SK-N-SH (cell line): ENCODE results near the gene RPL26. TPM values are rescaled to one million over a fixed set of nuclear protein-coding genes. Genes with fewer than 3 reads are reported as not detected.

Experiments
- CTCF ChIA-PET: fragments of 300-600, 350-600 bp; formaldehyde crosslinking; extraction: SDS; loops from one replicate; lab custom pipeline; 2021; lab: Yijun Ruan, JAX
- POLR2A ChIA-PET: fragments of 350-600 bp; sonication (Branson Sonifier 250); formaldehyde crosslinking; extraction: SDS; loops from one replicate; lab custom pipeline; 2020; ENCODE audit warnings: antibody characterized with exemption, inconsistent platforms; lab: Yijun Ruan, JAX
- DNase-seq: peaks from one replicate; pipeline ENCODE4 v3.0.0; 2012
- H2AFZ ChIP-seq: fragments of 200-600 bp; sonication (generic); 2 replicates; pipeline ENCODE4 v1.8.1; 2016; ENCODE audit warnings: antibody characterized with exemption, mild to moderate bottlenecking, low read depth
- H3F3A ChIP-seq: fragments of 200-600 bp; sonication (generic); replicated peaks from 2 replicates; pipeline ENCODE3; 2016; ENCODE audit warnings: antibody characterized with exemption, mild to moderate bottlenecking; ENCODE audit not compliant: insufficient read depth
- H3K27ac ChIP-seq, 2 experiments: fragments of 200-500 bp in 1 of 2; fragments of 200-600 bp in 1 of 2; sonication (Bioruptor generic) in 1 of 2; sonication (generic), shearing (Covaris generic) in 1 of 2; 2 replicates each; pipeline versions ENCODE4 v1.5.1 to v1.6.1; 2014 to 2016; ENCODE audit warnings: low read depth in 2 of 2, inconsistent platforms in 1 of 2, low read length in 1 of 2, mild to moderate bottlenecking in 1 of 2, mixed read lengths in 1 of 2
- H3K27me3 ChIP-seq: fragments of 200-600 bp; sonication (generic), shearing (Covaris generic); 2 replicates; pipeline ENCODE4 v1.6.1; 2016; ENCODE audit warnings: mixed run types; ENCODE audit not compliant: insufficient read depth
- H3K36me3 ChIP-seq, 2 experiments: fragments of 200-500 bp in 1 of 2; fragments of 200-600 bp in 1 of 2; sonication (Bioruptor generic) in 1 of 2; sonication (generic) in 1 of 2; replicated peaks in 1 of 2; 2 replicates each; pipeline versions ENCODE3 to v1.5.1; 2014 to 2016; ENCODE audit warnings: low read length in 1 of 2, mild to moderate bottlenecking in 1 of 2; ENCODE audit not compliant: insufficient read depth in 2 of 2, control insufficient read depth in 1 of 2
- H3K4me1 ChIP-seq, 2 experiments: fragments of 200-500 bp in 1 of 2; fragments of 200-600 bp in 1 of 2; sonication (Bioruptor generic) in 1 of 2; sonication (generic), shearing (Covaris generic) in 1 of 2; 2 replicates each; pipeline versions ENCODE4 v1.5.1 to v1.6.1; 2014 to 2016; ENCODE audit warnings: low read depth in 1 of 2, low read length in 1 of 2, mixed run types in 1 of 2; ENCODE audit not compliant: insufficient read depth in 2 of 2, control insufficient read depth in 1 of 2
- H3K4me2 ChIP-seq: fragments of 200-600 bp; sonication (generic), shearing (Covaris generic); 2 replicates; pipeline ENCODE4 v1.6.1; 2017; ENCODE audit warnings: mixed run types
- H3K4me3 ChIP-seq, 2 experiments: fragments of 200-500 bp in 1 of 2; fragments of 200-600 bp in 1 of 2; sonication (Bioruptor generic) in 1 of 2; sonication (generic), shearing (Covaris generic) in 1 of 2; 2 replicates each; pipeline versions ENCODE4 v1.5.1 to v1.8.1; 2014 to 2016; ENCODE audit warnings: low read depth in 2 of 2, inconsistent platforms in 1 of 2, low read length in 1 of 2, mild to moderate bottlenecking in 1 of 2, mixed read lengths in 1 of 2, moderate library complexity in 1 of 2
- H3K79me2 ChIP-seq: fragments of 200-600 bp; sonication (generic); 2 replicates; pipeline ENCODE4 v1.8.1; 2017; ENCODE audit warnings: mild to moderate bottlenecking; ENCODE audit not compliant: insufficient read depth
- H3K9ac ChIP-seq: fragments of 200-600 bp; sonication (generic); 2 replicates; pipeline ENCODE4 v1.6.1; 2017; ENCODE audit warnings: mixed run types
- H3K9me2 ChIP-seq: fragments of 200-600 bp; sonication (generic); 2 replicates; pipeline ENCODE4 v1.6.1; 2017; ENCODE audit warnings: mixed run types
- H3K9me3 ChIP-seq: fragments of 200-600 bp; sonication (generic); 2 replicates; pipeline ENCODE4 v1.6.1; 2017; ENCODE audit warnings: mixed run types, mild to moderate bottlenecking, moderate library complexity
- H4K20me1 ChIP-seq: fragments of 200-600 bp; sonication (generic); 2 replicates; pipeline ENCODE4 v1.6.1; 2017; ENCODE audit warnings: mild to moderate bottlenecking, mixed run types; ENCODE audit not compliant: insufficient read depth
- CHD2 ChIP-seq: fragments of 150-350 bp; IDR thresholded peaks from 2 replicates; pipeline ENCODE4 v1.6.1; 2018; ENCODE audit warnings: low read length; ENCODE audit not compliant: partially characterized antibody
- EP300 ChIP-seq, 2 experiments: IDR thresholded peaks; 2 replicates each; pipeline versions ENCODE4 v1.4.0 to v1.6.1; 2012; ENCODE audit warnings: borderline replicate concordance in 1 of 2, low read depth in 1 of 2, low read length in 1 of 2
- FOSL2 ChIP-seq: IDR thresholded peaks from 2 replicates; pipeline ENCODE4 v1.4.0; 2012; ENCODE audit warnings: low read depth, mild to moderate bottlenecking, moderate library complexity, borderline replicate concordance
- FOXJ3 ChIP-seq: sonication (generic); formaldehyde crosslinking; IDR thresholded peaks from 2 replicates; pipeline ENCODE4 v1.5.1; 2020; ENCODE audit warnings: mild to moderate bottlenecking, missing genetic modification reagents
- MEF2A ChIP-seq: IDR thresholded peaks from 2 replicates; pipeline ENCODE4 v1.4.0; 2012; ENCODE audit warnings: low read depth, borderline replicate concordance
- MXI1 ChIP-seq: IDR thresholded peaks from 2 replicates; pipeline ENCODE4 v1.6.1; 2012; ENCODE audit warnings: mild to moderate bottlenecking, low read depth, low read length, improper control_type of control experiment
- POLR2AphosphoS5 ChIP-seq: IDR thresholded peaks from 2 replicates; pipeline ENCODE4 v1.6.1; 2012; ENCODE audit warnings: low read depth, low read length
- RXRA ChIP-seq: IDR thresholded peaks from 2 replicates; pipeline ENCODE4 v1.4.0; 2012; ENCODE audit warnings: low read depth, mild to moderate bottlenecking, borderline replicate concordance
- SIN3A ChIP-seq: IDR thresholded peaks from 2 replicates; pipeline ENCODE4 v1.6.1; 2012; ENCODE audit warnings: low read depth, mild to moderate bottlenecking, low read length, moderate library complexity, borderline replicate concordance
- TEAD4 ChIP-seq: IDR thresholded peaks from 2 replicates; pipeline ENCODE4 v1.4.0; 2012; ENCODE audit warnings: mild to moderate bottlenecking, borderline replicate concordance; ENCODE audit not compliant: insufficient read depth
- YY1 ChIP-seq: IDR thresholded peaks from 2 replicates; pipeline ENCODE4 v1.4.0; 2012; ENCODE audit warnings: low read depth, mild to moderate bottlenecking
- WGBS: methylation state at CpG from one replicate; pipeline ENCODE4 v1.1.6; 2017; ENCODE audit warnings: low lambda C conversion rate; 5-methylcytosine and 5-hydroxymethylcytosine counted together
- polyA plus RNA-seq, 3 experiments: library from polyadenylated mRNA; depleted of rRNA; stranded (reverse); fragments of >200 nt; gene quantifications; 2 replicates each; pipeline ENCODE4 v1.2.3, GENCODE V29; 2012
- TF ChIP-seq, protein P1 (sequence below): IDR thresholded peaks from 2 replicates; pipeline ENCODE4 v1.6.1; 2012; ENCODE audit warnings: mild to moderate bottlenecking, low read depth, low read length, moderate library complexity
- TF ChIP-seq, protein P2 (sequence below): fragments of 150-350 bp; IDR thresholded peaks from 2 replicates; pipeline ENCODE4 v1.6.1; 2017; ENCODE audit warnings: antibody characterized with exemption, low read length, low read depth, borderline replicate concordance

RPL26 gene
- polyA plus RNA-seq, 1 of the 3 experiments (the other 2 are of a cell fraction) = 4,770 TPM

DNA sequence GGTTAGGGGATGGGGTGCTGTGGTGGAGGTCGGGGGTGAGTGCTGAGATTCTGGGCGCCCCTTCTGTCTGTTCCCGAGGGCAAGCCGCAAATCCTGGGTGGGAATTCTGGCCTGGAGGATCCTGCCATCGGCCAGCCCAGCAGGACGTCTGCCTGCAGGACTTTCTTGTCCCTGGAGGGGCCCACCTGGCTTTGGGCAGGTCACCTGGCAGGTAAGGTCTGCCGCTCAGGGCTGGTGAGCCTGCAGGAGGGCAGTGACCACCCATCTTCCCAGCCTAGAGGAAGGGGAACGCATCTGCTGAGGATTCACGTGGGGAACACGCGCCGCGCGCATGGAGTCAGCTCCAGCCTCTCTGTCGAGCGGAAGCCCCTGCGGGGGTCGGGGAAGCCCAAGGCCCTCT lies 9.3 kb upstream of the RPL26 start (continued):
- TF ChIP-seq, protein P1, sequence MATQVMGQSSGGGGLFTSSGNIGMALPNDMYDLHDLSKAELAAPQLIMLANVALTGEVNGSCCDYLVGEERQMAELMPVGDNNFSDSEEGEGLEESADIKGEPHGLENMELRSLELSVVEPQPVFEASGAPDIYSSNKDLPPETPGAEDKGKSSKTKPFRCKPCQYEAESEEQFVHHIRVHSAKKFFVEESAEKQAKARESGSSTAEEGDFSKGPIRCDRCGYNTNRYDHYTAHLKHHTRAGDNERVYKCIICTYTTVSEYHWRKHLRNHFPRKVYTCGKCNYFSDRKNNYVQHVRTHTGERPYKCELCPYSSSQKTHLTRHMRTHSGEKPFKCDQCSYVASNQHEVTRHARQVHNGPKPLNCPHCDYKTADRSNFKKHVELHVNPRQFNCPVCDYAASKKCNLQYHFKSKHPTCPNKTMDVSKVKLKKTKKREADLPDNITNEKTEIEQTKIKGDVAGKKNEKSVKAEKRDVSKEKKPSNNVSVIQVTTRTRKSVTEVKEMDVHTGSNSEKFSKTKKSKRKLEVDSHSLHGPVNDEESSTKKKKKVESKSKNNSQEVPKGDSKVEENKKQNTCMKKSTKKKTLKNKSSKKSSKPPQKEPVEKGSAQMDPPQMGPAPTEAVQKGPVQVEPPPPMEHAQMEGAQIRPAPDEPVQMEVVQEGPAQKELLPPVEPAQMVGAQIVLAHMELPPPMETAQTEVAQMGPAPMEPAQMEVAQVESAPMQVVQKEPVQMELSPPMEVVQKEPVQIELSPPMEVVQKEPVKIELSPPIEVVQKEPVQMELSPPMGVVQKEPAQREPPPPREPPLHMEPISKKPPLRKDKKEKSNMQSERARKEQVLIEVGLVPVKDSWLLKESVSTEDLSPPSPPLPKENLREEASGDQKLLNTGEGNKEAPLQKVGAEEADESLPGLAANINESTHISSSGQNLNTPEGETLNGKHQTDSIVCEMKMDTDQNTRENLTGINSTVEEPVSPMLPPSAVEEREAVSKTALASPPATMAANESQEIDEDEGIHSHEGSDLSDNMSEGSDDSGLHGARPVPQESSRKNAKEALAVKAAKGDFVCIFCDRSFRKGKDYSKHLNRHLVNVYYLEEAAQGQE = no peak
- no peak for TF ChIP-seq SIN3A
- TF ChIP-seq EP300 (IDR thresholded peaks at IDR 0.05; ENCODE audit: borderline replicate concordance in 1 of 2, low read depth in 1 of 2, low read length in 1 of 2) = no peak
- no peak for TF ChIP-seq MXI1

DNA sequence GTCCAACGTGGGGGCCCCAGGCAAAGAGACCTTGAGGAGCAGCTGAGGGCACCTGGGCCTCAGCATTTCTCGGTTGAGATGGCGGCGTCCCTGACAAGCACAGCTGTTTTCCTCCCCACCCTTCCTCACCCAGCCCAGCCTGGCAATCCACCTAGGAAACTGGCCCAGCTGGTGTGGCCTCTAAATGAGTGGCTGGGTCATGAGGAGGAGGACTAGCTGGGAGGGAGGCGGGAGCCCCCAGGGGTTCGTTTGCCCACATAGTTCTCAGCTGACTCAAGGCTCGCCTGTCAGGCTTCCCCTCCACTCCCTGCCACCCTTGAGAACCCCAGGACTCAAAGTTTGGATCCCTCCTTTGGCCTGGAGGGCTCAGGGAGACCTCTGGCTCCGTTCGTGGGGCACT lies 8.7 kb upstream of the RPL26 start:
- H3K27me3 ChIP-seq = peaks cover 12% of the 10 kb centered on the region; the same call in 1 of the 2 replicates
- no peaks in the 10 kb centered on the region; a peak in 1 of 4 replicates for H3K4me1 ChIP-seq
- H3K9me2 ChIP-seq = no peaks in the 10 kb centered on the region
- no peaks in the 10 kb centered on the region for H4K20me1 ChIP-seq
- no peaks in the 10 kb centered on the region; the same call in 1 of the 2 replicates for H3K79me2 ChIP-seq
- H3K36me3 ChIP-seq = no peaks in the 10 kb centered on the region
- peaks cover 3% of the 10 kb centered on the region for H3F3A ChIP-seq
- no peak overlapping the region for H3K4me3 ChIP-seq
- no peak overlapping the region for H3K9ac ChIP-seq
- H3K27ac ChIP-seq = no peak overlapping the region
- POLR2A ChIA-PET = interaction anchor here (1.0 kb wide), 1 partner anchor 8 kb away, joined by 3 read pairs; no protein-coding TSS in a partner anchor
- H3K9me3 ChIP-seq = no peaks in the 10 kb centered on the region
- no peak overlapping the region for H2AFZ ChIP-seq
- no peak for TF ChIP-seq TEAD4
- no peak for TF ChIP-seq FOXJ3
- no peak for TF ChIP-seq YY1
- no peak for TF ChIP-seq RXRA
- no peak for TF ChIP-seq MEF2A
- no peak for TF ChIP-seq POLR2AphosphoS5
- no peak for TF ChIP-seq CHD2
- TF ChIP-seq, protein P2, sequence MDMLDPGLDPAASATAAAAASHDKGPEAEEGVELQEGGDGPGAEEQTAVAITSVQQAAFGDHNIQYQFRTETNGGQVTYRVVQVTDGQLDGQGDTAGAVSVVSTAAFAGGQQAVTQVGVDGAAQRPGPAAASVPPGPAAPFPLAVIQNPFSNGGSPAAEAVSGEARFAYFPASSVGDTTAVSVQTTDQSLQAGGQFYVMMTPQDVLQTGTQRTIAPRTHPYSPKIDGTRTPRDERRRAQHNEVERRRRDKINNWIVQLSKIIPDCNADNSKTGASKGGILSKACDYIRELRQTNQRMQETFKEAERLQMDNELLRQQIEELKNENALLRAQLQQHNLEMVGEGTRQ = no peak
- no peak for TF ChIP-seq FOSL2
- no peak for TF ChIP-seq EP300 (IDR thresholded peaks at IDR 0.05; ENCODE audit: borderline replicate concordance in 1 of 2, low read depth in 1 of 2, low read length in 1 of 2)
- TF ChIP-seq, all 33 proteins: peak for 0
- H3K4me2 ChIP-seq = no peak overlapping the region
- no peak for DNase-seq
- CTCF ChIA-PET = interaction anchor here (1.2 to 2.2 kb wide), 3 partner anchors 8 to 354 kb away, joined by 3 to 14 read pairs (median 7); no protein-coding TSS in a partner anchor
- whole genome bisulfite sequencing = 55% methylated on average over 6 of the region's 9 CpGs
